Measurements from ENCODE around the gene UBE2R2.
"Not testable (repeated sequence)": the region's sequence is repeated elsewhere in the genome, so short reads cannot be mapped to it uniquely, and the experiment has no call there.

UBE2R2 gene

GRCh38 chr9:33816327-33817252 lies at the start of gene UBE2R2:
Gene UBE2R2, plus strand, starts transcription at chr9:33817160. Its CDS starts 598 bp downstream, at chr9:33817758.
- peak; percentile 95 for DNase-seq

- not testable (repeated sequence) for DNase-seq
These were observed 46.6 kb upstream of the UBE2R2 start for GRCh38 chr9:33770156-33770880.

- DNase-seq: not testable (repeated sequence)
These were observed 43.8 kb upstream of the UBE2R2 start for GRCh38 chr9:33773135-33773534.

DNA sequence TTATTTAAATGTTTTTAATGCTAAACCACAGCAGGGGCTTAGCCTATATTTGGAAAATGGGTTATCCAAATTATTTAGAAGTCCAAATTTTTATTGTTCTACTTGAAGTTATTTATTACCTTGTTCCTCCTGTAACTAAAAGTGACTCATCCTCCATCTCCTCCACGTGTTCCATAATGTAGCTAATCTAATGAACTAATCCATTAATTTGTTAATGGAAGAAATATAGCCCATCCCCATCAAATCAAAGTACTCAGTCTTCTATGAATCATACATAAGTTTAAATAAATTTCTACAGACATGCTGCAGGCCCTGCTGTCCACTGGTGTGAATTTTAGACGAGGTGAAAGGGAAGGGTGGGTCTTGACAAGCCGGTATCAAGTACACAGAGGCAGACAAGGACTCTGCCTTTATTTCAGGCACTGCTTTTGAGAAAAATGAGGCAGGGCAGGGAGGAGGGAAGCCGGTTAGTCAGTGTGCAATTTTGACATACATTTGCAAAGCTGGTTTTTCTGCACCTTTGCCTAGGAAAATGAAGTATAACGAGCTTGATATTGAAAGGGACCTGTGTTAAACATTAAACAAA lies 42.8 kb upstream of the UBE2R2 start:
- not testable (repeated sequence) for DNase-seq

GRCh38 chr9:33776578-33776977 lies 40.4 kb upstream of the UBE2R2 start:
- no peak for DNase-seq

DNA sequence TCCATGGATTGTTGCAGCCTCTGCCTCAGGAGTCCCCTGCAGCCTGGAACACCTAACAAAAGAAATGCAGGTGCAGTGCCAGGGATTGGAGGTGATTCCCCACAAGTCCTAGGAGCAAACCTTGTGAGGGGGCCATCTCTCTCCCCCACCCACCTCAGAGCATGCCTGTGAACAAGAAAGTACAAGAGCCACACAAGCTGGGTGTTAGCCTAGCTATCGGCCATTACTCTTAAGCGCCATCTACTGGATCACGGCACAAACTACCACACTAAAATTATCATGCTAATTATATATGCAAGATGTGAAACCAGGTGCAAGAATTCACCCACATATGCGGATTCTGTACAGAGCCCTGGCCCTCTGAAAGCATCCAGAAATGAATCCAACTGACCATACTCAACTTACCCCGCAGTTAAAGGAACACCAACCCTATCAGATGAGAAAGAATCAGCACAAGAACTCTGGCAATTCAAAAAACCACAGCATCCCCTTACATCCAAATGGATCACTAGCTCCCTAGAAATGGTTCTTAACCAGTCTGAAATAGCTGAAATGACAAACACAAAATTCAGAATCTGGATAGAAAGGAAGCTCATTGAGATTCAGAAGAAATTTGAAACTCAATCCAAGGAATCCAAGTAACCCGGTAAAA lies 38.1 kb upstream of the UBE2R2 start:
- peak; percentile 74 for DNase-seq

- DNase-seq: no peak
These were observed 36.7 kb upstream of the UBE2R2 start for GRCh38 chr9:33780276-33780675.

GRCh38 chr9:33781736-33782135 lies 35.2 kb upstream of the UBE2R2 start:
- no peak for DNase-seq

GRCh38 chr9:33782395-33783152 lies 34.4 kb upstream of the UBE2R2 start:
- DNase-seq: no peak

DNA sequence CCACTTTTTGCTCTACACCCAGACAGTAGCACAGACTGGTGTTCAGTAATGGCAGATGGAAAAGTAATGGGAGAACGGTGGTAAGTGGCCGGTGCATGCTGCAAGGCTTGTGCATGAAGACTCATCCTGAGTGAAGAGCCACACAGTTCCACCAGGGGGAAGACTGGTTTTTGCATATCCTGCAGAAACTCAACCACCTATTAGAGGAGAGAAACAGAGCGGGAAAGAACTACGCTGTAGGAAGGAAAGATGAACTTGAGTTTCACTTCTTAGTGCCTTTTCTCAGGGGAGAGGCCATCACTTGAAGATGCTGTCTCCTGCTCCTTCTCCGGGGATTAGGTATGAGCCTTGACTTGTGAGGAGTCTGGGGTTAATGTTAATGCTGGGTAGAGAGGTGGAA lies 31.0 kb upstream of the UBE2R2 start:
- no peak for DNase-seq

DNA sequence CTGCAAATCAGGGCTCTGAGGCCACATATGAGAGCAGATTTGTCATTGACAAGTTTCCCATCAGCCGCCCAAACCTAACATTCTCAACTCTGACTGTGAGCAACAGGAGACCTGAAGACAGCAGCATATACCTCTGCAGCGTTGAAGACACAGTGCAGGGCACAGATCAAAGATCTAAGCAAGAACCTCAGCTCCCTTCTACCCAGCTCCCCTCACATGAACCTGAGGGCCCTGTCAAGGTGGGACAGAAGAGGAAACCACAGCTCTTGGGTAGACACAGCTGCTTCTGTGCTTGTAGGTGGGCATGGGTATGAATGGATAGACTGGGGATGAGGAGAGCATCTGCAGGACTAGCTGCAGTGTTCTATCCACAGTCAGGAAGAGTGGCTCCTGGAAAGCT lies 30.3 kb upstream of the UBE2R2 start:
- DNase-seq: no peak

- DNase-seq: no peak
These were observed 29.1 kb upstream of the UBE2R2 start for GRCh38 chr9:33787839-33788238.

- DNase-seq: not testable (repeated sequence)
These were observed 27.5 kb upstream of the UBE2R2 start for GRCh38 chr9:33789429-33789828.

GRCh38 chr9:33791117-33791516 lies 25.8 kb upstream of the UBE2R2 start:
- DNase-seq: no peak

GRCh38 chr9:33793496-33793895 lies 23.5 kb upstream of the UBE2R2 start:
- DNase-seq: not testable (repeated sequence)

DNA sequence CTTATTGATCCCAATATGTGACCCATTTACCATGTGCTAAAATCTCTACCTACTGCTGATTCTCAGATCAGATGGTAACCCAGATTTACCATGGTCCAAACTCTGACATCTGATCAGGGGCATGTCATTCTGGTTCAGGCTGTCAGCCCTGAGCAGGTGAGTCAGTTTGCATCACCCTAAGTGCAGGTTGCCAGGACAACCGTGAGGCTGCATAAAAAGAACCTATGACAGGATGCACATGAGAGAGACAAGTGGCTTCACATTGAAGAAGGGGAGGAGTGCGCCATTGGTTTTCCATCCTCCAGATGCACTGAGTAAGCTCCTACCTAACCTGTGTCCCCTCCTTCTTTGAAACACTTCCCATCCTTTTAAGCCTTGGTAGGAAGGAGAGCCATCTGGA lies 22.4 kb upstream of the UBE2R2 start:
- DNase-seq: no peak

DNA sequence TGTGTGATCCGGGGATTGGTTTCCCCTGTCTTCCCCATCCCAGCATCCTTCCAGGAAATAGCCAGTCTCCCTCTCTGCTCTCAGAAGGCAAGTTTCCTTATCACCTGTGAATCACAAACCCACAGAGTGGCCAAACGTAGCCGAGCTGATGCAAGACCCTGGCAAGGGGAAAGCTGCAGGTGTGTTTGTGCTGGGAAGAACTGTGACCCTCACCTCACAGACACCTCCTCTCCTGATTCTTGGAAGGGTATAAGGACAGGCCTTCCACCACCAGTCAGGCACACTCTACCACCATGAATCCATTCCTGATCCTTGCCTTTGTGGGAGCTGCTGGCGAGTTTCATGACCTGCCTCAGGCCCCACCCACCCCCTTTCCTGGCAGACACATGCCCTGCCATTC lies 21.7 kb upstream of the UBE2R2 start, which contains the start of gene PRSS3:
TSS of gene PRSS3 (plus strand) at position 281 of the 400 bp plus-strand sequence. CDS start at position 294, 13 bp downstream.
- DNase-seq: no peak

DNA sequence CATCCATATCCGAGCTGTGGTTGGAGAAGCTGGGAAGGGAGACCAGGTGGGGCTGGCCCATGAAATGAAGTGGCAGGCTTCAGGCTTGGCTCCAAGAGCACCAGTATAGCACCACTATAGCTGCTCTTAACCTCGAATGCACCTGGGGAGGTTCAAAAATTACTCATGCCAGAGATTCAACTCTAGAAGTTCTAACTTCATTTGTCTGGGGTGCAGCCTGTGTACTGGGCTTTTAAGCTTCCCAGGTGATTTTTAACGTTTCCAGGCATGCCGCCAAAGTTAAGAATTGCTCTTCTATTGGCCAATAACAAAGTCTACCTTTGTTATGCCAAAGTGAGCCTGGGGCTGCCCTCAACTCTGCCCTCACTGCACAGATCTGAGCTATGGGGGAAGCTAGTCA lies 21.1 kb upstream of the UBE2R2 start:
- DNase-seq: no peak

GRCh38 chr9:33796679-33797078 lies 20.3 kb upstream of the UBE2R2 start:
- not testable (repeated sequence) for DNase-seq

DNA sequence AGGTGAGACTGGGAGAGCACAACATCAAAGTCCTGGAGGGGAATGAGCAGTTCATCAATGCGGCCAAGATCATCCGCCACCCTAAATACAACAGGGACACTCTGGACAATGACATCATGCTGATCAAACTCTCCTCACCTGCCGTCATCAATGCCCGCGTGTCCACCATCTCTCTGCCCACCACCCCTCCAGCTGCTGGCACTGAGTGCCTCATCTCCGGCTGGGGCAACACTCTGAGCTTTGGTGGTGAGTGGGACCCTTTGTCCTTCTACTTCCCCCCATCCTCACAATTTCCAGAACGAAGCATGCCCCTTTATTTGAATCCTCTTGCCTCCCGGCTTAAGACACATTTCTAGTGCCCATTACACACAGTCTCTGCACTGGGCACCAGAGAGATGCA lies 19.1 kb upstream of the UBE2R2 start:
- DNase-seq: no peak

DNA sequence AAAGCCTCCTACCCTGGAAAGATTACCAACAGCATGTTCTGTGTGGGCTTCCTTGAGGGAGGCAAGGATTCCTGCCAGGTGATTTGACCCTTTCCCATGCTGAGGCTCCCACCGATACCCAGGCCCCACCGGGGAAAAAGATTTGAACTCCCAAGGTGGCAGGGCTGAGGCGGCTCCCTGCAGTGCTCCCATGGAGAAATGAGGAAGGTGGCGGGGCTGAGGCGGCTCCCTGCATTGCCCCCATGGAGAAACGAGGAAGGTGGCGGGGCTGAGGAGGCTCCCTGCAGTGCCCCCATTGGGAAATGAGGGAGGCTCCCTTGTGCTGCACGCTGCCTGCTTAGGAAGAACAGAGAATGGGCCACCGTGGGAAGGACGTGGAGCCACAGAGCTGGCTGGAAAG lies 18.4 kb upstream of the UBE2R2 start:
- DNase-seq: no peak

Measured in activated CD4-positive, alpha-beta T cell treated with anti-CD3 and anti-CD28 coated beads, Interleukin-2, amount 50 U/mL, for 16 hours (primary cell).